ENCODE measurements around the gene ABLIM1.

Gene ABLIM1

GRCh38 chr10:114603948-114604347 lies 54.1 kb downstream of the ABLIM1 start:
- peak; percentile 42 for DNase-seq (ENCODE audit: low read depth)
- no peak overlapping the region for H3K4me3 ChIP-seq (replicated peaks; ENCODE audit: low read depth, low read length)
- TF ChIP-seq CTCF (IDR thresholded peaks at IDR 0.05; ENCODE audit: low read length, missing control alignments) = no peak

GRCh38 chr10:114603303-114603702 lies 54.8 kb downstream of the ABLIM1 start:
- no peak for TF ChIP-seq CTCF (IDR thresholded peaks at IDR 0.05; ENCODE audit: low read length, missing control alignments)
- no peak for DNase-seq (ENCODE audit: low read depth)
- H3K4me3 ChIP-seq (replicated peaks; ENCODE audit: low read depth, low read length) = no peak overlapping the region

GRCh38 chr10:114600057-114600456 lies 58.0 kb downstream of the ABLIM1 start:
- H3K4me3 ChIP-seq (replicated peaks; ENCODE audit: low read depth, low read length) = no peak overlapping the region
- no peak for DNase-seq (ENCODE audit: low read depth)
- TF ChIP-seq CTCF (IDR thresholded peaks at IDR 0.05; ENCODE audit: low read length, missing control alignments) = no peak

- TF ChIP-seq CTCF (IDR thresholded peaks at IDR 0.05; ENCODE audit: low read length, missing control alignments) = no peak
- H3K4me3 ChIP-seq (replicated peaks; ENCODE audit: low read depth, low read length) = no peak overlapping the region
- DNase-seq (ENCODE audit: low read depth) = no peak
Measured at GRCh38 chr10:114596793-114597192, 61.3 kb downstream of the ABLIM1 start.

- no peak for TF ChIP-seq CTCF (IDR thresholded peaks at IDR 0.05; ENCODE audit: low read length, missing control alignments)
- no peak overlapping the region for H3K4me3 ChIP-seq (replicated peaks; ENCODE audit: low read depth, low read length)
- DNase-seq (ENCODE audit: low read depth) = no peak
Measured at GRCh38 chr10:114593816-114594468, 64.1 kb downstream of the ABLIM1 start.

GRCh38 chr10:114593240-114593792 lies 64.8 kb downstream of the ABLIM1 start:
- H3K4me3 ChIP-seq (replicated peaks; ENCODE audit: low read depth, low read length) = no peak overlapping the region
- TF ChIP-seq CTCF (IDR thresholded peaks at IDR 0.05; ENCODE audit: low read length, missing control alignments) = no peak

GRCh38 chr10:114590993-114591392 lies 67.1 kb downstream of the ABLIM1 start:
- TF ChIP-seq CTCF (IDR thresholded peaks at IDR 0.05; ENCODE audit: low read length, missing control alignments) = no peak
- DNase-seq (ENCODE audit: low read depth) = no peak
- H3K4me3 ChIP-seq (replicated peaks; ENCODE audit: low read depth, low read length) = no peak overlapping the region

More at GRCh38 chr10:114593240-114593792, 64.8 kb downstream of the ABLIM1 start:
- no peak for DNase-seq (ENCODE audit: low read depth)

All from fibroblast of pulmonary artery (primary cell).